SH-SY5Y (cell line): Measurements from ENCODE around the gene RUFY3.

Experiments used
- GATA2 ChIP-seq: IDR thresholded peaks from 2 replicates; pipeline ENCODE4 v1.6.1; 2011; ENCODE audit warnings: mild to moderate bottlenecking, low read depth, low read length
- GATA3 ChIP-seq: IDR thresholded peaks from 2 replicates; pipeline ENCODE4 v1.6.1; 2011; ENCODE audit warnings: low read depth, mild to moderate bottlenecking, low read length, moderate library complexity

- TF ChIP-seq GATA3 (no peak), GATA2 (no peak)
Measured at GRCh38 chr4:70833675-70834074, 111.9 kb downstream of the RUFY3 start.
